ENCODE data around the gene PPM1H.

Gene PPM1H

GRCh38 chr12:62640910-62641448 is 294.0 kb downstream of the PPM1H start:
- TF ChIP-seq POLR2A (IDR thresholded peaks at IDR 0.05; ENCODE audit: extremely low read depth, insufficient read length): no peak
- DNase-seq (ENCODE audit: low read depth): no peak
- H3K4me3 ChIP-seq (ENCODE audit: low read depth, low read length): no peak overlapping the region

- H3K4me3 ChIP-seq (ENCODE audit: low read depth, low read length): no peak overlapping the region
- no peak for DNase-seq (ENCODE audit: low read depth)
- TF ChIP-seq MYC (IDR thresholded peaks at IDR 0.05; ENCODE audit: low read depth, low read length): no peak
- TF ChIP-seq POLR2A (IDR thresholded peaks at IDR 0.05; ENCODE audit: extremely low read depth, insufficient read length): no peak
Measured at GRCh38 chr12:62637679-62638078, 297.3 kb downstream of the PPM1H start.

DNA sequence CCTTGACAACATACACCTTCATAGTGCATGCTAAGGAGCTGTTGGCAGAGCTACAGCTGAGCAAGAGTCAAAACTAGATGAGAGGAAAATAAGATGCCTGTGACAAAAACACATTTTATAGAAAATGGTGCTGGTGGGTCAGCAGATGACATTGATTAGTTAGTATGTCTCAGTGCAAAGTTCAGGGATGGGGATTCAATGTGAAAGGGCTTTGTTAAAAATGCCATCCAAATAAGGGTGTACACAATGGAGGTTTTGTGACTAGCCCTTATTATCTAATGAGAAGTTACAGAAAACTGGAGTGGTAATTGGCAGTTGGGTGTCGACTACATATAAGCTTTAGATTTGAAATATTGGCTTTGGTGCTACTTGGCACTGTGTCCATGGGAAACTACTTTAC is 299.3 kb downstream of the PPM1H start:
- TF ChIP-seq, protein P1, sequence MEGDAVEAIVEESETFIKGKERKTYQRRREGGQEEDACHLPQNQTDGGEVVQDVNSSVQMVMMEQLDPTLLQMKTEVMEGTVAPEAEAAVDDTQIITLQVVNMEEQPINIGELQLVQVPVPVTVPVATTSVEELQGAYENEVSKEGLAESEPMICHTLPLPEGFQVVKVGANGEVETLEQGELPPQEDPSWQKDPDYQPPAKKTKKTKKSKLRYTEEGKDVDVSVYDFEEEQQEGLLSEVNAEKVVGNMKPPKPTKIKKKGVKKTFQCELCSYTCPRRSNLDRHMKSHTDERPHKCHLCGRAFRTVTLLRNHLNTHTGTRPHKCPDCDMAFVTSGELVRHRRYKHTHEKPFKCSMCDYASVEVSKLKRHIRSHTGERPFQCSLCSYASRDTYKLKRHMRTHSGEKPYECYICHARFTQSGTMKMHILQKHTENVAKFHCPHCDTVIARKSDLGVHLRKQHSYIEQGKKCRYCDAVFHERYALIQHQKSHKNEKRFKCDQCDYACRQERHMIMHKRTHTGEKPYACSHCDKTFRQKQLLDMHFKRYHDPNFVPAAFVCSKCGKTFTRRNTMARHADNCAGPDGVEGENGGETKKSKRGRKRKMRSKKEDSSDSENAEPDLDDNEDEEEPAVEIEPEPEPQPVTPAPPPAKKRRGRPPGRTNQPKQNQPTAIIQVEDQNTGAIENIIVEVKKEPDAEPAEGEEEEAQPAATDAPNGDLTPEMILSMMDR (IDR thresholded peaks at IDR 0.05; ENCODE audit: low read depth, low read length): no peak
- TF ChIP-seq, protein P2, sequence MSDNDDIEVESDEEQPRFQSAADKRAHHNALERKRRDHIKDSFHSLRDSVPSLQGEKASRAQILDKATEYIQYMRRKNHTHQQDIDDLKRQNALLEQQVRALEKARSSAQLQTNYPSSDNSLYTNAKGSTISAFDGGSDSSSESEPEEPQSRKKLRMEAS (IDR thresholded peaks at IDR 0.05; ENCODE audit: low read depth, low read length): no peak
- TF ChIP-seq POLR2A (IDR thresholded peaks at IDR 0.05; ENCODE audit: extremely low read depth, insufficient read length) (no peak), MYC (IDR thresholded peaks at IDR 0.05; ENCODE audit: low read depth, low read length) (no peak)
- DNase-seq (ENCODE audit: low read depth): no peak
- H3K4me3 ChIP-seq (ENCODE audit: low read depth, low read length): no peak overlapping the region

- peak; percentile 50 for DNase-seq (ENCODE audit: low read depth)
- TF ChIP-seq POLR2A (IDR thresholded peaks at IDR 0.05; ENCODE audit: extremely low read depth, insufficient read length) (no peak), MYC (IDR thresholded peaks at IDR 0.05; ENCODE audit: low read depth, low read length) (no peak)
- TF ChIP-seq, protein P2 (IDR thresholded peaks at IDR 0.05; ENCODE audit: low read depth, low read length): no peak
- TF ChIP-seq, protein P1 (IDR thresholded peaks at IDR 0.05; ENCODE audit: low read depth, low read length): no peak
- peak overlapping the region; percentile 42 for H3K4me3 ChIP-seq (ENCODE audit: low read depth, low read length)
Measured at GRCh38 chr12:62632411-62632918, 302.5 kb downstream of the PPM1H start.

GRCh38 chr12:62631471-62632410 is 303.2 kb downstream of the PPM1H start:
- TF ChIP-seq POLR2A (IDR thresholded peaks at IDR 0.05; ENCODE audit: extremely low read depth, insufficient read length) (no peak), MYC (IDR thresholded peaks at IDR 0.05; ENCODE audit: low read depth, low read length) (no peak)
- TF ChIP-seq, protein P2 (IDR thresholded peaks at IDR 0.05; ENCODE audit: low read depth, low read length): no peak
- TF ChIP-seq, protein P1 (IDR thresholded peaks at IDR 0.05; ENCODE audit: low read depth, low read length): peak; percentile 17
- H3K4me3 ChIP-seq (ENCODE audit: low read depth, low read length): peak overlapping the region; percentile 42
- peak; percentile 24 for DNase-seq (ENCODE audit: low read depth)

DNA sequence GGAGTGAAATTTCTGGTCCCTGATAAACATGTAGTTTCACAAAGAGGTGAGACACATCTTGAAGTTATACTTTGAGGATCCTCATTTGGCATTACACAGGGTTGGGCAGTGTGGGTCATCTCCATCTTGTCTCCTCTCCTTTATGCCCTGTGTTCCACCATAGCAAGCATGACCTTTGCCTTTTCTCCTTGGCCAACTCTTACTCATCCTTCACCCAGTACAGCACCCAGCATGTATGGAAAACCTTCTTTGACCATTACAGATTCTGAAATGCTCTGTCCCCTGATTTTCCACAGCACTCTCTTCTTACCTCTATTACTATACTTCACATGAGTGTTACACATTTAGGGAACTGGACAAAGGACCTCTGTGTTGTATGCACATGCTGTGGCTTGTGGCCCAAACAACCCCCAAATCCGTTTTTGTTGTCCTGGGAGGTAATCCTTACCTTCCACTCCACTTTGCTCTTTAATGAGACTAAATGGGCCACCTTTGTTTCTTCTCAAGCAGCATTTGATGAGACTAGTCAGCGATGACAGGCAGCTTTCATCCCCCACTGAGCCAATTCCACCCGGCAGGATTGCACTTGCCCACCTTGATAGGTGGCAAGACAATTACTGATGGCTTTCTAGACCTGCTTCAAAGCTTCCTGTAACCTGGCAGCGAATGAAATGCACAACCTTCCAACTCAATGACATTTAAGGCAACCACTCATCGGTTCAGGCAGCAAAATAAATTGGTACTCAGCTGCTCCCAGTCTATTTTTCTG is 304.8 kb downstream of the PPM1H start:
- no peak overlapping the region for H3K4me3 ChIP-seq (ENCODE audit: low read depth, low read length)
- no peak for TF ChIP-seq MYC (IDR thresholded peaks at IDR 0.05; ENCODE audit: low read depth, low read length)
- DNase-seq (ENCODE audit: low read depth): no peak

DNA sequence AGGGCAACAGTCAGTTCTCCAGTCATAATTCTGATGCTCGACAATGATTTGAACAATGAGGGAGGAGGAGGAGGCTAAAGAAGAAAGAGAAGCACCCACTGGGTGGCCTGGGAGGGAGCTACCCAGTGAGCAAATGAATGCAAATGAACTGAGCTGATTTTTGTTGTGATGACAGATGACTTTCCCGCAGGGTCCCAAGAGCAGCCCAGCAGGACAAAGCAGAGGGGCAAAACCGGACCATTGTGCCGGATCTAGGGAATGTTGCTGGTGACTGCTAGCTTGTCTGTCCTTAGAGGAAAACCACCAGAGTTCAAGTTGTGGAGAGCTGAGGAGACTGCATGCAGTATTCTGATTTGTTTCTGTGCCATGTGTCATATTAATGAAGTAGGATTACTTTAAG is 305.5 kb downstream of the PPM1H start:
- DNase-seq (ENCODE audit: low read depth): no peak
- H3K4me3 ChIP-seq (ENCODE audit: low read depth, low read length): no peak overlapping the region
- TF ChIP-seq MYC (IDR thresholded peaks at IDR 0.05; ENCODE audit: low read depth, low read length) (no peak), POLR2A (IDR thresholded peaks at IDR 0.05; ENCODE audit: extremely low read depth, insufficient read length) (no peak)
- TF ChIP-seq, protein P1 (IDR thresholded peaks at IDR 0.05; ENCODE audit: low read depth, low read length): no peak
- TF ChIP-seq, protein P2 (IDR thresholded peaks at IDR 0.05; ENCODE audit: low read depth, low read length): no peak
